ENCODE data around the gene SRSF9.
"Not testable (repeated sequence)": the region's sequence is repeated elsewhere in the genome, so short reads cannot be mapped to it uniquely, and the experiment has no call there.

Gene SRSF9

DNA sequence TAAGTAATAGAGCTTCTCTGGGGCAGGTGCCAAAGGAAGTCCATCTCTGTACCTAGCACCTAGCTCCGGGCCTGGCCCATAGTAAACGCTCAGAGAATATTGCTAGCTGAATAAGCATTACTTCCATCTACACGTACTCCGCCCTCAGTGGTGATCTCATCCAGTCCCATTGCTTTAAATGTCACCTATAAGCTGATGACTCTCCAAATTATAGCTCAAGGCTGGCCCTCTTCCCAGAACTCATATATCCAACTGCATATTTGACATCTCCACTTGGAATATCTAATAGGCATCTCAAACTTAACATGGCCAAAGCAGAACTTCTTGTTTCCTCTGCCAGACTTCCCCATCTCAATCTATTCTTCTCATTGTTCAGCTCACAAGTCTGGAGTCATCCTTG, 19.5 kb upstream of the SRSF9 start:
- DNase-seq (ENCODE audit: low spot score), result no peak
- TF ChIP-seq, protein P1, sequence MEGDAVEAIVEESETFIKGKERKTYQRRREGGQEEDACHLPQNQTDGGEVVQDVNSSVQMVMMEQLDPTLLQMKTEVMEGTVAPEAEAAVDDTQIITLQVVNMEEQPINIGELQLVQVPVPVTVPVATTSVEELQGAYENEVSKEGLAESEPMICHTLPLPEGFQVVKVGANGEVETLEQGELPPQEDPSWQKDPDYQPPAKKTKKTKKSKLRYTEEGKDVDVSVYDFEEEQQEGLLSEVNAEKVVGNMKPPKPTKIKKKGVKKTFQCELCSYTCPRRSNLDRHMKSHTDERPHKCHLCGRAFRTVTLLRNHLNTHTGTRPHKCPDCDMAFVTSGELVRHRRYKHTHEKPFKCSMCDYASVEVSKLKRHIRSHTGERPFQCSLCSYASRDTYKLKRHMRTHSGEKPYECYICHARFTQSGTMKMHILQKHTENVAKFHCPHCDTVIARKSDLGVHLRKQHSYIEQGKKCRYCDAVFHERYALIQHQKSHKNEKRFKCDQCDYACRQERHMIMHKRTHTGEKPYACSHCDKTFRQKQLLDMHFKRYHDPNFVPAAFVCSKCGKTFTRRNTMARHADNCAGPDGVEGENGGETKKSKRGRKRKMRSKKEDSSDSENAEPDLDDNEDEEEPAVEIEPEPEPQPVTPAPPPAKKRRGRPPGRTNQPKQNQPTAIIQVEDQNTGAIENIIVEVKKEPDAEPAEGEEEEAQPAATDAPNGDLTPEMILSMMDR (IDR thresholded peaks at IDR 0.05; ENCODE audit: extremely low read depth, missing control alignments), result no peak

DNA sequence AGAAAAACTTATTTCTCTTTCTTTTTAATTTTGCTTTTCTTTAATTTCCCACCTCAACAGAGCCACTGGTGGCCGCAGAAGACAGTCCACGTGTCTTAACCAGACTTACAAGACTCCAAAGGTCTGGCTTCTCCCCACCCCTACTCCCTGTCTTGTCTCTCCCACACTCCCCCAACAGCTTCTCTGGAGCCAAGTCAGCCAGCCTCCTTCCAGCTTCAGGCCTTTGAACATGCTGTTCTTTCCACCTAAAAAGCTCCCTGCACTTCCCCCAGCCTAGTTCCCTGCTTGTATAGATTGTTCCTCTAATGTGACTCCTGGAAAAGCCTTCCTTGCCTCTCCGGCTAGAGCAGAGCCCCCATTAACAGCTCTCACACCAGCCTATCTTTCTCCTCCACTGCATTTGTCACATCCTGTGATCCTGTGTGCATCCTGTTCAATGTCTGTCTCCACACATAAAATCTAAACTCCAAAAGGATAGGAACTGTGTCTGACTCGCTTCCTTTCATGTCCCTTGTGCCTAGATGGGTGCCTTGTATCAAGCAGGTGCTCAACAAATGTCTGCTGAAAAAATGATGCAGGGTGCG, 18.6 kb upstream of the SRSF9 start:
- DNase-seq (ENCODE audit: low spot score), result no peak
- TF ChIP-seq, protein P1 (IDR thresholded peaks at IDR 0.05; ENCODE audit: extremely low read depth, missing control alignments), result no peak

DNA sequence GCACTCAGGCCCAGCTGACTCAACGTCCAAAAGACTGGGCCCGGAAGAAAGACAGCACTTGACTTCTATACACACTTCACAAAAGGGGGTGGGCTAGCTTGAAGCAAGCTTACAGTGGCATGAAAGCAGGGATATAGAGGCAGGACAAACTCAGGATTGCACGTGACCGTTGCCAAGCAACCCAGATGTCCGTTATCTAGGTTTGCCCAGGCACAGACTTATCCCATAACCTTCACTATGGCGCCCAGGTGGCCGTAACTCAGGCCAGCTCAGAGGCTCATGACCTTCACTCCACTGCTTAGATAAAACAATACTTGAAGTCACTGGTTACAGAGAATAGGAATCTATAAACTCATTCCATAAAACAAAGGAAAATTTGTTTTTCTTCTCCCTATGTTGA, 18.0 kb upstream of the SRSF9 start:
- DNase-seq (ENCODE audit: low spot score), result not testable (repeated sequence)

DNA sequence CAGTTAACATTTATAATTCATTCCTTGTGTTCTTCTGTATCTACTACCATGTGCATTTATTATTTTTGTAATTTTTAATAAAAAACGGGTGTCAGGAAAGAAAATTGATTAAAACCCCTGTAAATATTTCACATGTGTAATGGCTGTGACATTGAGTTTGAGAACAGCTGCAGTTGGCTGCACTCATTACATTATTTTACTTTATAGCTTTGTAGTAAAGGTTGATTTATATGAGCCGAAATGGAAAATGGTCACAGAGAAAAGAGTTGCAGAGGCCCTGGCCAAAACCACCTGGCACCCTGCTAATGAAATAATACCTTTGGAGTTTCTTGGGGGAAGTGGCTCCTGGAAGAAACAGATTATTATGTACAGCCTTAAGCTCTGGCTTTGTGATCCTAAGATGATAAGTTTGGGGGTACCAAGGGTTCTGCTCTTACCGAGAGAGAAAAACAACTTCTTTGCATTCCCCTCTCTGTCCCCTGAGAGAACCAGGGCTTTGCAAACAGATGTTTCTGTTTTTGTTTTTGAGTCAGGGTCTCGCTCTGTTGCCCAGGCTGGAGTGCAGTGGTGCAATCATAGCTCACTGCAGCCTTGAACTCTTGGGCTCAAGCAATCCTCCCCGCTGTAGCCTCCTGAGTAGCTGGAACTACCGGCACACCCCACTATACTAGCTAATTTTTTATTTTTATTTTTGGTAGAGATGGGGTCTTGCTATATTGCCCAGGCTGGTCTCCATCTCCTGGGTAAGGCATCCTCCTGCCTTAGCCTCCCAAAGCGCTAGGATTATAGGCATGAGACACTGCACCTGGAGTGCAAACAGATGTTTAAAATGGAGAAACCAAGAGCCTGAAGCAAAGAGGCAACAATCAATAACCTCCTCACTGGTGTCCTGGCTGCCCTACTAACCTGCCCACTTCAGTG, 16.7 kb upstream of the SRSF9 start:
- TF ChIP-seq, protein P1 (IDR thresholded peaks at IDR 0.05; ENCODE audit: extremely low read depth, missing control alignments), result no peak
- no peak for DNase-seq (ENCODE audit: low spot score)

DNA sequence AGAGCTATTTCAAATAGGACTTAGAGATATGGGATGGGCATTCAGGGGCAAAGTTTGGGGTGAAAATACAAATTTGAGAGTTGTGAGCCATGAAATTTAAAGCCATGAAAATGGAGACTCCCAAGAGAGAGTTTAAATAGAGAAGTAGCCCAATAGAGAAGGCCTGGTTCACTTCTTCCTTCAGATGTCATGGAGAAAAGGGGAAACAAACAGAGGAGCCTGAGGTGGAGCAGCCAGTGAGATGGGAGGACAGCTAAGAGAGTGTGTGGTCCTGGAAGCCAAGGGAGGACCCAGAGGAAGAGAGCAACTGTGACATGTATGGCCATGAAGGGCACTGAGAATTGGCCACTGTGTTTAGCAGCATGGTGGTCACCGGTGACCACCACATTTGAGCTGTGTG, 14.1 kb upstream of the SRSF9 start:
- TF ChIP-seq, protein P1 (IDR thresholded peaks at IDR 0.05; ENCODE audit: extremely low read depth, missing control alignments), result no peak
- DNase-seq (ENCODE audit: low spot score), result no peak

DNA sequence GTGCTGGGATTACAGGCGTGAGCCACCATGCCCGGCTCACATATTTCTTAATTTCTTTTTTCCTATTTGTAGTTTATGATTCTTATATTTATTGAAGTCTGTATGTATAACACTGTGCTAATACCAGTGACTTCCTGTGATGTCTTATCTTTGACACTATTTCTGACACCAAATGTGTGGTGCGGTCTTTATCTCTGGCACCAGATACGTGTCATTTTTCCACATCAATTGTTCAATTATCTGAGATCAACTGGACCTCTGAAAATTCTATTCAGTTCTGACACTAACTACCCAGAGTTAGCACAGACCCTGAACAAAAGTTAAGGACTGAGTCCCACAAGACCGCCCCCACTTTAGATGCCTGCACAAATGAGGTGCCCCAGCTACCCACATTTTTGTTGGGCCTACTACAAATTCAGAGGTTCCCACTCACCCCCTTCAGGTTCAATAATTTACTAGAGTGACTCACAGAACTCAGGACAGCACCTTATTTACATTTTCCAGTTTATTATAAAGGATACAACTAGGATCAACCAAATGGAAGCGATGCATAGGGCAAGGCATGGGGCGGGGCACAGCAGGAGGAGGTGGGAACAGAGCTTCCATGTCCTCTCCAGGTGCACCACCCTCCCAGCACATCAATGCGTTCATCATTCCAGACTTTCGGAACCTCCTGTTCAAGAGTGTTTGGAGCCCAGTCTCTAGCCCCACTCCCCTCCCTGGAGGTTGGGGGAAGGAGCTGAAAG, 11.6 kb upstream of the SRSF9 start:
- TF ChIP-seq, protein P1 (IDR thresholded peaks at IDR 0.05; ENCODE audit: extremely low read depth, missing control alignments), result no peak
- DNase-seq (ENCODE audit: low spot score), result no peak

DNA sequence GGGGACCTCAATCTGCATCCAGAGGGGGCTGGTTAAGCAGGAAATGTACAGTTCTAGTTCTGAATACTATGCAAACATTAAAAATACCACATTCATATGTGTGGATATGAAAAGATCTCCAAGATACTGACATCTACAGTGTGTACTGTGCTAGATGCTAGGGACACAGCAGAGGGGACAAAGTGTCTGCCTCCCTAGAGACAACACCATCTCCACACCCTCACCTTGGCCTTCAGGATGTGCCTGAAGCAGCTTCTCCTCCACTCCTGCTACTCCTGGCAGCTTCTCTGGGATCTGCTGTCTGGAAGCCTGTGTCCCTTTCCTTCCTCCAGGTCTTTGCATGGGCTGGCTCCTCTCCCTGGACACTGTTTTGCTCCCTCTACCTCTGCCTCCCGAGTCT, 10.7 kb upstream of the SRSF9 start:
- TF ChIP-seq, protein P1 (IDR thresholded peaks at IDR 0.05; ENCODE audit: extremely low read depth, missing control alignments), result no peak
- DNase-seq (ENCODE audit: low spot score), result no peak
